Measurements from ENCODE around the gene BCL7A.

GRCh38 chr12:122020795-122021192 lies 890 bp upstream of the BCL7A start:
- TF ChIP-seq SIN3A (IDR thresholded peaks at IDR 0.05; ENCODE audit: borderline replicate concordance, insufficient read depth, low read length), result no peak
- no peak for TF ChIP-seq TAF1 (IDR thresholded peaks at IDR 0.05; ENCODE audit: borderline replicate concordance, insufficient read depth, low read length)
- no peak for TF ChIP-seq FOXP2 (optimal IDR thresholded peaks at IDR 0.05; ENCODE audit: borderline replicate concordance, extremely low read depth, extremely low read length, insufficient read depth)
- TF ChIP-seq POLR2AphosphoS5 (IDR thresholded peaks at IDR 0.05; ENCODE audit: low read depth, low read length), result no peak
- TF ChIP-seq REST (IDR thresholded peaks at IDR 0.05; ENCODE audit: insufficient read depth in 1 of 2, low read depth in 2 of 2, low read length in 2 of 2), result no peak
